HuH-7.5 (cell line): ENCODE results near the gene PSME2.

Experiments used
- DNase-seq: peaks from one replicate; pipeline ENCODE4 v3.0.0; 2011; ENCODE audit warnings: low spot score

PSME2 gene, protein sequence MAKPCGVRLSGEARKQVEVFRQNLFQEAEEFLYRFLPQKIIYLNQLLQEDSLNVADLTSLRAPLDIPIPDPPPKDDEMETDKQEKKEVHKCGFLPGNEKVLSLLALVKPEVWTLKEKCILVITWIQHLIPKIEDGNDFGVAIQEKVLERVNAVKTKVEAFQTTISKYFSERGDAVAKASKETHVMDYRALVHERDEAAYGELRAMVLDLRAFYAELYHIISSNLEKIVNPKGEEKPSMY

DNA sequence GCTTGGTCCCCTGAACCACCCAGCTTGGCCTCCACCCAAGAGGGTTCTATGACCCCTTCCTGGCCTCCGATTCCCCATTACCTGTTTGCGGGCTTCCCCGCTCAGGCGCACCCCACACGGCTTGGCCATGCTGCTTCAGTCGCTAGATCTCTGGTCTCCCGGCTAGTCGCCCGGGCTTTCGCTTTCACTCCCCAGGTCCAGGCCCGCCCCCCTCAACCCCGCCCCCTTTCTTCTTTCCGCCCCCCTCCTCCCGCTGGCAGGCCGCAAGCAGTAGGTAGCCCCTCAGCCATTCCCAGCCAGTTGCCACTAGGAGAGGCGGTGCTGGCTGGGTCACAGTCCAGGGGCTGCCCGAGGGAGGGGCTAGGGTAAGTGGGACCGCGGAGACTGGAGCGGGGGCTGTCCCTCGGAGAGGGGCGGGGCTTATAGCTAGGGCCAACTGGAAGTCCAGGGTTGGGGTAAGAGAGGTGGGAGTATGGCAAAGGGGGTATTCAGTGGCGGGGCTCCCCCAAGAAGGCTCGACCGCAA is at the start of gene PSME2:
Gene PSME2 (minus strand): TSS at position 158 of the 525 bp plus-strand sequence. CDS start 29 bp downstream, at position 129.
- peak; percentile 97 for DNase-seq

DNA sequence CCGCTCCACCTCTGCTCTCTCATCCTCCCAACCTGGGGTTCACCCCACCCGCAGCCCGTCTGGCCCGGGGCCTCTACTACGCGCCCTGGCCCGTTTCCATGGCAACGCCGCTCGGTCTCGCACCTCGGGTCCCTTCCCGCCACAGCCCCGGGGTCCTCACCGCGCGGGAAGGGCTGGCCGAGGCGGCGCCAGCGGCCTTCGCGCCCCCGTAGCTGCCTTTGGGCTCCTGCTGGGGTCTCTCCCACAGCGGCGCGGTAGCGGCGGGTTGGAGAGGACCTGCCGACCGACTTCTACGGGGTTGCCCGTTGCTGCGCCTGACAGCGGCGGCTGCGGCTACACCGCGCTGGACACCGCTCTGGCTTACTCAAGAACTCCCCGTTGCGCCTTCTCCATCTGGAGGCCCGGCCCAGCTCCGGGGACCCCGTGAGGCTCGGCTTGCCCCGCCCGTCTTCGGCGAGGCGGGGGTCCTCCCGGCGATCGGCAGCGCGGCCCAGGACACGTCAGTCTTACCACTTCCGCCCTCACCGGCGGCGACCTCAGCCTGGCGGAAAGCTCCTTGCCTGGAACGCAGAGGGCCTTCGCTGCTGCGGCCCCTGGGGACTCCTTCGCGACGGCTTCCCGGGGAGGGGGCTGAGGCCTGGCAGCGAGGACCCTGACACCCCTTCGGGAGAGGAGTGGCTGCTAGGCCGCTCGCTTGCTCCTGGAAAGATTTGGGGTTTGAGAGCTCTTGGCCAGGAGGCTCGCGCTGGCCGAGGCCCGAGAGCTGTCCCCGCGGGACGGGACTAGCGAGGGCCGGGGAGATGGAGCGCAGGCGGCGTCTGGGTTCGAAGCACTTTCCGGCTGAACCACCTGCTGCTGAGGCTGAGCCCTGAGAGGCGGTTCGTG is 49.0 kb upstream of the PSME2 start, which contains the start of gene TM9SF1:
Gene TM9SF1 (minus strand): TSS at position 256 of the 885 bp plus-strand sequence. CDS start 422 bp downstream, outside the sequence.
- peak; percentile 88 for DNase-seq

DNA sequence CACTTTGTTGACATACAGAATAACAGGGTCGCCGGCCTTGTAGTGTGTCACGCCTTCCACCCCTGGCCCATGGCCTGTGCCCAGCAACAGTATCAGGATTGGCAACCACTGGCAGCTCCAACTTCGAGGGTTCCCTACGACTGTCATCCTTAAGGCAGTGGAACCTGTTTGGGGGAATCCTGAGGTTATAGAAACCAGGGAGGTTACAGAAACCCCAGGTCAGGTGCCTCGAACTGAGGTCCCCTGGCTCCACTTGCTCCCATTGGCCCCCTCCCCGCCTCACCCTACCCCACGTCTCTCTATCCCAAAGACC is 48.4 kb upstream of the PSME2 start:
- no peak for DNase-seq

DNA sequence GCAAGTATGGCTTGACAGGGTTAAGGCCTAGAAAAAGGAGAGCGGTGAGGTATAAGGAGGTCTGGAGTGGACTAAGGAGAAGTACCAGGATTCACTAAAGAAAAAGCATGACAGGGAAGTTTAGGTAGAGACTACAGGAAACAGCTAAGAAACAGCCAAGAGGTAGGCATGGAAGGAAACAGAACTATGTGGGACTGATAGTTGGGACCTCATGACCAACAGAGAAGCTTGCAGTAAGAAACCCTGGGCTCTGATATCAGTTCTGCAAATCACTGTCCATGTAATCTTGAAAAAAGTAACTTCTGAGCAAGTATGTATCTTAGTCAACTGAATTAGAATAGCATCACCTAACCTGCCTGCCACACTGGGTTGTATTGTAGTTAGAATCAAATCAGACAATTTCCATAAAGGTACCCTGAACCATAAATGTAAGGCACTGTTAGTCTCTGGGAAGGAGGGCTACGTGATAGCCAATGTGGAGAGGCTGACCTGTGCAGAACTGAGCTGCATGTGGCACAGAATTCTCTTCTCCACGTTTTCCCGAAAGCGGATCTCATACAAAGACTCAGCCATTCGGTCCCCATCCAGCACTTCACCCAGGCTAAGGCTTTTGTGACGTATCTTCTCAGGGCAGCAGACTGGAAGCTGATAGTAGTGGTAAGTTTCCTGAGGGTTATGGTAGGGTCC is 47.9 kb upstream of the PSME2 start:
- no peak for DNase-seq

DNA sequence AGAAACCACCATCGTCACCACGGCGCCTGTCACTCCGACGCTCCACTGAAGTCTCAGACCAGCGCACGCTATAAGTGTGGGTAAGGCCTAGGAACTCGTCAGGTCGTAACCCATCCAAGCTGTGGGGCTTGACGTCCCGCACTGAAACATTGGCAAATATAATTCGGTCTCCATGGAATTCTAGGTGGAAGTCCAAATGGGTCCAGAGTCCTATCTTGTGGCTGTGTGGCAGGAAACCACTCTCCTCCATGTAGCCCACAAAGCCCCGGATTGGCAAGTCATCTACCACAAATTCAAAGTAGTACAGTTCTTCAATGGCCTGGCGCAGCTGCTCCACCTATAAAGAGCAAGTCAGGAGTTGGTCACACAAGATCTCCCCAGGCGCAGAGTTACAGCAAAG is 46.5 kb upstream of the PSME2 start:
- no peak for DNase-seq

DNA sequence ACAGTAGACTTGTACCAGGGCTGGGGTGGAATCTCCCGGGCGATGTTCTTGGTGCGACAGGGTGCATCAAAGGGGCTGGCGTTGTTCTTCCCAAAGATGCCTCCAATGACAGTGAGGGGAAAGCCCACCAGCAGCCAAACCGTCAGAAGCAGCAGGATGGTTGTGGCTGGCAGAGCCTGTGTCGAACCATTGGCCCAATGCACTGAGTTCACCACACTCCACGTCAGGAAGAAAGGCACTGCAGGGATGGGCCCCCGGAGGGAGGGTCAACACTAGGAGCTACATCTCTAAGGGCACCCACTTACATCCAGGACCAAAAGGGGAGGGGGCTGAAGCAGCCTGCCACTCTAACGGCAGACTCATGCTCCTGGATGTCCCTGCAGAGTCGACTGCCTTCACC is 44.0 kb upstream of the PSME2 start:
- DNase-seq = no peak

DNA sequence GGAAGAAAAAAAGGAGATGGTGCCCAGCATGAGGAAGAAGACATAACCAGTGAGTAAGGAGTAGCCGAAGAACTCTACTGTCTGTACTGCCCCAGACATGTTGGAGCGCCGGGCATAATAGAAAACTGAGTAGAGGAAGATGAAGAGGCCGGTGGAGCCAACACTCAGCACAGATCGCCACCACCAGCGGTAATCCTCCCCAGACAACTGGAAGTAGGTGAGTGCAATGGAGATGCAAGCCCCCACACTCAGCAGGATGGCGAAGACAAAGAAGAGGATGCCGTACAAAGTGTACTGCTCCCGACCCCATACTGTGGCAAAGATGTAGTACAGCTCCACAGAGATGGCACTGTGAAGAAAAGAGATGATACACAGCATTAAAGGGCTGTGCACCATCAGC is 43.0 kb upstream of the PSME2 start:
- DNase-seq = no peak

DNA sequence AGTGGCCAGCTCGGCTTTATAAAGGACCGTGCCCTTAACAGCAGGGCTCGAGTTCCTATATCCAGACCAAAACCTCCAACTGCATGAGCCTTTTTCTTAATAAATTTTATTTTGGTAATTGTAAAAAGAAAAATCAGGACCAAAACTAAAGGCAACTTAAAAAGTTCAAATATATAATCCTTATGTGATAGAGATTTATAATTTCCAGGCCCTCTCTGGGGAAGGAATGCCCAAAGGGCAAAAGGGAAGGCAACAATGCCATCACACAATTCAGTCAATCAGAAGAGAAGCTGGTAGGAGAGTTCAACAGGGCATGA is 42.6 kb upstream of the PSME2 start:
- DNase-seq = no peak

DNA sequence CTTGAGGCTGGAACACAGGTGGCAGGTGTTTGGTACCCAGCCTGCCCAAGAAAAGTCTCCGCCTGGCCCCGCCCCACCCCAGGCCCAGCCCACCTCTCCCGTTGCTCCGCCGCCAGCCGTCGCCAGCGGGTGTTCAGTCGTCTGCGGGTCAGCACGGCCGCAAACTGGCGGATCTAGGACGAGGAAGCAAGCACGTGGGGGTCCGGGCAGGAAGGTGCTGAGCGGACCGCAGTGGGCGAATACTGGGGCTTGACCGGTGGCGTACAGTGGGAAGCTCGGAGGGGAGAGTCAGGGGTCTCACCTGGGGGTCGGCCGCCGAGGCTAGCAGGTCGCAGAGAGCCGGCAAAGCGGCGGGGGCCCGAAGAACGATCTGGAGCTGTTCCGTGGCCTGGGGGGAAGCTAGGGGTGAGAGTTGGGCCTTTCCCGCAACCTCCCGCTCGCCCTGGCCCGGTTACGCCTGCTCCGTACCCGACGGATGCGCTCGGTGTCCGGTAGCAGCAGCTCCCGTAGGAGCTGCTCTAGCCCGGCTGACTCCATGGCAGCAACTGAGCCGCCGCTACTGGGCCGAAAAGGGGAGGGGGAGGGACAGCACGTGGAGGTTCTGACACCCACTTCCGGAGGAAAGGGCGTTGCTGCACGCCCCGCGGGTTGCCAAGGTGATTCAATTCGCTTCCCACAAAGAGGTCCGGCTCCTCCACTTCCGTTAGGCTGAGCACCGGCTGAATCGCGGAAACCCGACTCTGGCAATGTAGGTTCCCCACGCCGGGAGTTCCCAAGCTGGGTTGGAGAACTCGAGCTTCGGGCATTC is 42.0 kb upstream of the PSME2 start, which contains the start of gene IPO4:
Gene IPO4 (minus strand): TSS at position 566 of the 808 bp plus-strand sequence. CDS start 29 bp downstream, at position 537.
- peak; percentile 98 for DNase-seq

DNA sequence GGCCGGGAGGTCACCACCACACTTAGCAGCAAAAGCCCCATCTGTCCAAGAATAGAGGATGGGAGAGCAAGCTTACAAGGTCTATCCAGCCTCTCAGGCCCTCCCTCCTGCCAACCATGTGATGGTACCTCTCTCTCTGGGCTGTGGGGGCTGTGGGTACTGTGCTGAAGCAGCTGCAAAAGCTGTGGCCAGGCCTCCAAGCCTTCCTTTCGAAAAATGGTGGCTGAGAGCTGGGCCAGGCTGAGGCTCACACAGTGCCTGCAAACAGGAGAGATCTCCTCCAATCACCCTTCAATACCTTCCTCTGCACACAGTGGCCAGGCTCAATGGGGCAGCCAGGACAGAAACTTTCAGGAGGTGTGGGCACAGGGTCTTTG is 41.1 kb upstream of the PSME2 start:
- DNase-seq = no peak

DNA sequence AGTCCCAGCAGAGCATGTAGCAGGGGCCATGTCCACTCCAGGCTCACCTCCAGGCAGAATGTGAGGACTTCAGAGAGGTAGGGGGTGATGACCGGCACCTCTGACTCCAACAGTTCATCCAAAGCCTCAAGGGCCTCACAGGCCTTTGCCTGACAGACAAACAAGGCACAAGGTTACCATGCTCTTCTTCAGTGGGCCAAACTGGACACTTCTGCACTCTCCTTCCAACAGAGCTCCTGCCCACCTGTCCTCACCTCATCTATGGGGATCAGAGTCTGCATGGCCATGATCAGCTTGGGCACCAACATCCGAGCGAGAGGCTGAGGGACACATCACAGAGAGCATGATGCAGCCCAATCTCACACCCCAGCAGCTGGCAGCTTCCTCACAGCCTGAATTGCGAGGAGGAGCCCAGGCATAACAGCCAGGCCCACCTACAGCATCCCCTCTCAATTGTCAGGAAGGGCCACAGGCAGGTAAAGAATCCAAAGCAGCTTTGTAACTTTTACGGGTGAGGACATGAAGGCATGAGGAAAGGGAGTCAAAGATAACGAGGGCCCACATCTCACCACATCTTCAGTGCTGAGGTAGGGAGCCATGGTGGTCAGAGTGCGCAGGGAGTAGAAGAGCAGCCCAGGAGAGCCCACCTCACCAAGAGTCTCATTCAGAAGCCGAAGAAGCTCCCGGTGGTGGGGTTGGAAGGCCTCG is 40.6 kb upstream of the PSME2 start:
- DNase-seq = no peak

DNA sequence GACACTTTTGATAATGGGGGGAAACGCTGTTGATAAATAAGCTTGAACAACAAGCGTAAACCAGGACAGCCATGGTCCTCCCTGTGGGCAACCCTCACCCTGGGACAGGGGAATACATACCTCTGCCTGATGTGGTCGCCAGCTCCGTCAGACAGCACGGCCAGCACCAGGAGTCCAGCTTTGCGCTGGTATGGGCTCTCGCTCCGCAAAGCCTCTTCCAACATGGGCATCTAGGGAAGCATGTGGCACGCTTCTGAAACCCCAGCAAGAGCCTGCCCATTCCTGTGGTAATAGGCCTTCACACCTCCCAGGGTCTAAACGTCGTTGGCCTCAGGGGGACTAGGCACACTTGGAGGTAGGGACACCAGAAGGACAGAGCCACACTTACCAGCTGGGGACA is 39.3 kb upstream of the PSME2 start:
- DNase-seq = no peak

DNA sequence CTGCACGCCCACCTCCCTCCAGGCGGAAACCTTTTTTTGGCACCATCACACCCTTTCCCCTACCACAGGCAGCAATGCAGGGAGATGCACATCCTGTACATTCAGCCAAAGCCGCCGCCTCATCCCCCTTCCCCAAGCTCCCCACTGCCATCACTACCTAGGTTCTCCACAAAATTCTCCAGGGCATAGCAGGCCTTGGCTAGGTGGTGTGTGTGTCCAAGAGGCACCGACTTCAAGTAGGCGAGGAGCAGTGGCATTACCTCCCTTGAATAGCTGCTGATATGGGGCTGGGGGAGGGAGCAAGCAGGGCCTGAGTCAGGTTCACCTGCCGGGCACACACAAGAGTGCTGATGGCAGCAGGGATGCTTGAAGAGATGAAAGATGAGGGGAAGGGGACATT is 38.6 kb upstream of the PSME2 start:
- no peak for DNase-seq

DNA sequence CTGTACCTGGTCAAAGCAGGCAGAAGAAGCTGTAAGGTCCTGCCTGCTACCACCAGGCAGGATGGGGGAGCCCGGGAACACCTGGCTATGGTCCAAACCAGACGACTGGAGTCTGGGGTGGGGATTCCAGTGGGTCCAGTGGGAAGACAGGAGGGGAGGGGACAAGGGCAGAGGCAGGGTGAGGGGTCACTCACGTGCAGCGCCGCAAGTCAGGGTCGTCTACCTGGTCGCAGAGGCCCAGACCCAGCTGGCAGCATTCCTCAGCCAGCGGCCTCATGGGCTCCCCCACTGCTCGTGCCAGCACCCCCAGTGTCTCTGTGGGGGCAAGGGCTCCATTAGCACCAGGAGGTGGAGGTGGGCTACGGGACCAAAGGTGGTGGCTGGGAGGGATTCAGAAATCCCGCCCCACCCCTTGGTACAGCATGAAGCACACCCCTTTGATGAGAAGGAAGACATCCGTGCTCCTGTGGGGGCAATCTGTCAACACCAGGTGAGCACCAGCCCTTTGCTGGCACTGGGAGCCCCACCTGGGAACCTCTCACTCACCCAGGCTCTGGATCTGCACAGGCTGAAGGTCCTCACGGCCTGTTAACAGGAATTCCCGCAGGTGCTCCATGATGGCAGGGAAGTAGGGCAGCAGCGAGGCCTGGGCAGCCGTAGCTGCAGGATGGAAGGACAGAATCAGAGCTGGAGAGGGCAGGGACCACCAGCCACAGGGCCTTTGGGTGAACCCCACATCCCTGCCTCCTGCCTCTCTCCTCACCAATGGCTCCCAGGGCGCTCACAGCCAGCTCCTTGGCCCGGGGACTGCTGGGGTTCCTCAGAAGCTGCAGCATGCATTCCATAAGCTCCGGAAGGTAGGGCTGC is 37.9 kb upstream of the PSME2 start:
- no peak for DNase-seq

DNA sequence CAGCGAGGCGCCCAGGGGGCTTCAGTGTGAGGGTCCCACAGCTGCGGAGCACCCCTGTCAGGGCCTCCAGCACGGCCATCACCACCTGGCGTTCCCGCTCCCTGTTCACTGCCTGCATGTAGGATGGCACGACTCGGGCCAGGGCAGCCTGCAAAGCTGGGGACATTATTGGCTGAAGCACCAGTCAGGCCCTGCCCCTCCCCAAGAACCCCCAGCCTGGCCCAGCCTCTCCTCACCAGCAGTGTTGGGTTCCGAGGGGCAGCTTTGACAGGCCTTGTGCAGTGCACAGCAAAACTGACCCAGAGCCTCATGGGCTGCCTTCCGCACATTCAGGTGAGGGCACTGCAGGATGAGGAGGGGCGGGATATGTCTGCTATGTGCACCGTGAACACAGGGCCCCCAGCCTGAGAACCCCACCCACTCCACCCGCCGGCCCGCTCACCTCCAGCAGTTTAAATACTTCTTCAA is 36.6 kb upstream of the PSME2 start:
- no peak for DNase-seq

DNA sequence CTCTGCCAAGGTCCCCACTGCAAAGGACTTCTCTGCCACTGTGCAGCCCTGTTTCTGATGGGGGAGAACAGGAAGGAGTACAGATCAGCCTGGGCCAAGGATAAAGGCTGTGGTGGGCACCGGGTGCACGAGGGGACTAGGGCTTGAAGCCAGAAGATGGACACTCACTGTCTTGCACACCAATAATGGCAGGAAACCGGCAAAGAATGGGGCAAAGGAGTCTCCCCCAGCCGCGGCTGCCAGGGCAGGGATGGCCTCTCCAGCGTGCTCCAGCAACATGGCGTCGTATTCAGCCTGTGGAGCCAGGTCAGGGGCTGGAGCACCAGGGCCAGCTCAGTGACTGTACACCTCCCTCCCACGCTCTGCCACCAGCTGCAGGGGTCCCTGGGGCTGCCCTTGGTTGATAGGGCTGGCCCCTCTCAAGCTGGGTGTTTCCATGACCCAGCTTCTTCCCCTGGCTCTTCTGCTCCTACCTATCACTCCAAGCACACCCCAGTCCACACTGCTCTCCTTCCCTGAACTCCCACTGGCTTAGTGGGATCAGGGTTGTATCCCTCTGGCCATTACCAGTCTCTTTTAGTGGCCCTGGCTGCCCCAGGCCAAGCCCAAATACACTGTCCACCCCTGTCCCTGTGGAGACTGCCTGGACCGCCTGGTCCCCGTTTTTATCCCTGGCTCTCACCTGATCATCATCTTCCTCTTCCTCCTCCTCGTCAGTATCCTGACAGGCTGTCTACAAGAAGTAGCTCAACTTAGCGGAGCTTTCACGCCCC is 35.9 kb upstream of the PSME2 start:
- no peak for DNase-seq

DNA sequence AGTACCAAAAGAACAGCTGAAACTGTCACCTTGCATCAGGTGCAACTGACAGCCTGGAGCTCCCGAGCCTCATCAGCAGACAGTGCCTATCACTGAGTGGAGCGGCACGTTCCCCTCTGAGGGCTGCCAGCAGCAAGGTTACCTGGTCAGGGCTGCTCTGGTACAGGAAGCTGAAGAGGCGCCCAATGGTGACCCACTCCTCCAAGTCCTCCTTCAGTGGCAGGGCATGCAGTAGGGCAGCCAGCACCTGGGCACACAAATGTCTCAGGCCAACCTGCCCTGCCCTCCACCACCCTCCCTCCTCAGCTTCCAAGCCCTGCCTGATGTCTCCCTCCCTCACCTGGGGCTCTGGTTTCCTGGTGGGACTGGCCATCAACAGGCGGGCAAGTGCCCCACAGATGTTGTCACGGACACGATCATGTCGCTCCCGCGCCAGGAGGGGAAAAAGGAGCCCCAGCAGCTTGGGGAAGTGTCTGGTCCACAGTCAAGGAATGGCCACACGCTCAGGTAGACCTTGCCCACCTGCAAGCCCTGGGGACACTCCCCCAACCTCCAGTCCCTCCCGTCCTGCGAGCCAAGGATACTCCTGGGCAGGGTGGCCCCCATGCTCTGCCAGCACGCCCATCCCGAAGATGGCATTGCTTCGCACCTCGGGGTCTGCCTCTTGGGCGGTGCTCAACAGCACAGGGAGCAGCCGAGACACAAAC is 35.1 kb upstream of the PSME2 start:
- DNase-seq = no peak

DNA sequence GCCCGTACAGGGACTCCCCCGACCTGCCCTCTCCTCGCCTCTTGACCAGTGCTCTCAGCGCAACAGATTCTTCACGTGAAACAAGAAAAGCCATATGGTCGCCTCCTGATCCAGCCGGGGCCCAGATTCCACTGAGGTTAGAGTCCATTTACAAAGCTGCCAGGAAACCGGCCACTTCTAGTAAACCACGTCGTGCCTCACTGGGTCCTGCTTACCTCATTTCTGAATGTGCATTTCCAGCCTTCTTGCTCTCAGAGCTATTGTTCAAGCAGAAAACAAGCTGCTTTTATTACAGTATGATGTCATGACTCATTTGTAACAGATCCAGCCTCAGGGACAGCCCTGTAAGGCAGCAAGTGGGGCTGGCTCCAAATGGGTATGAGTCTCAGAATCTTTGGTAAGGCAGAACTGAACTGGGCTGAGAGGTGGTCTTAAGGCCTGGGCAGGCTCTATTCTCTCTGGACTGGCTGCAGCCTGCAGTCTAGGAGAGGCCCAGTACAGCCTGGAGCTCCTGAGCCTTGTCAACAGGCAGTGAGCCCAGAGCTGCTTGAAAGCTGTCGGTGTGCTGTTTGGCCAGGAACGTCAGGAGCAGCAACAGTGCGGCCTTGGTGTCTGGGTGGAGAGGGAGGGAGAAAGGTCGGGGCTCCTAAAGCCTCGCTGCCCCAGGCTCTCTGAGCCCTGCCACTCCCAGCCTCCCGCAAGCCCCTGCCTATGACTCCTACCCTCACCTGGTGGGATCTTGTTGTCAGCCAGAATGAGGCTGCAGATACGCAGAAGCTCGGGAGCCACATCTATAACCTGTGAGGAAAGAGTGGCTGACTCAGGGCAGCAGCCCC is 33.8 kb upstream of the PSME2 start:
- no peak for DNase-seq
